Parathyroid adenoma (tissue), 2 donors: ENCODE measurements around the gene SPATA2.
"Not testable (repeated sequence)": the region's sequence is repeated elsewhere in the genome, so short reads cannot be mapped to it uniquely, and the experiment has no call there.

ENCODE experiments used
- H2AFZ ChIP-seq: fragments of 300-600 bp; sonication (generic); one replicate; pipeline ENCODE4 v1.7.0; 2017; ENCODE audit warnings: antibody characterized with exemption, mild to moderate bottlenecking
- H3K27ac ChIP-seq: fragments of 300-600 bp; sonication (generic); one replicate; pipeline ENCODE4 v1.7.0; 2017
- H3K27me3 ChIP-seq: fragments of 300-600 bp; sonication (generic); one replicate; pipeline ENCODE4 v1.7.0; 2017; ENCODE audit warnings: low read length; ENCODE audit not compliant: control insufficient read depth, insufficient read depth
- H3K36me3 ChIP-seq: fragments of 300-600 bp; sonication (generic); one replicate; pipeline ENCODE4 v1.7.0; 2017; ENCODE audit warnings: low read length; ENCODE audit not compliant: control insufficient read depth, insufficient read depth
- H3K4me1 ChIP-seq: fragments of 300-600 bp; sonication (generic); one replicate; pipeline ENCODE4 v1.7.0; 2017; ENCODE audit warnings: control low read depth
- H3K4me2 ChIP-seq: fragments of 300-600 bp; sonication (generic); one replicate; pipeline ENCODE4 v1.7.0; 2017; ENCODE audit warnings: low read length
- H3K4me3 ChIP-seq: fragments of 300-600 bp; sonication (generic); one replicate; pipeline ENCODE4 v1.7.0; 2017; ENCODE audit warnings: low read depth, low read length
- H3K79me2 ChIP-seq: fragments of 300-600 bp; sonication (generic); one replicate; pipeline ENCODE4 v1.7.0; 2017; ENCODE audit warnings: control low read depth
- H3K9ac ChIP-seq: fragments of 300-600 bp; sonication (generic); one replicate; pipeline ENCODE4 v1.7.0; 2017; ENCODE audit warnings: mild to moderate bottlenecking
- H3K9me3 ChIP-seq: fragments of 300-600 bp; sonication (generic); one replicate; pipeline ENCODE4 v1.7.0; 2017; ENCODE audit warnings: low read length; ENCODE audit not compliant: control insufficient read depth
- TF ChIP-seq, protein P1 (sequence below): fragments of 300-600 bp; sonication (generic); IDR thresholded peaks from one replicate; pipeline ENCODE4 v1.7.0; 2017; ENCODE audit warnings: antibody characterized with exemption, mild to moderate bottlenecking
- donor health status: primary hyperparathyroidism.

The SPATA2 gene, protein sequence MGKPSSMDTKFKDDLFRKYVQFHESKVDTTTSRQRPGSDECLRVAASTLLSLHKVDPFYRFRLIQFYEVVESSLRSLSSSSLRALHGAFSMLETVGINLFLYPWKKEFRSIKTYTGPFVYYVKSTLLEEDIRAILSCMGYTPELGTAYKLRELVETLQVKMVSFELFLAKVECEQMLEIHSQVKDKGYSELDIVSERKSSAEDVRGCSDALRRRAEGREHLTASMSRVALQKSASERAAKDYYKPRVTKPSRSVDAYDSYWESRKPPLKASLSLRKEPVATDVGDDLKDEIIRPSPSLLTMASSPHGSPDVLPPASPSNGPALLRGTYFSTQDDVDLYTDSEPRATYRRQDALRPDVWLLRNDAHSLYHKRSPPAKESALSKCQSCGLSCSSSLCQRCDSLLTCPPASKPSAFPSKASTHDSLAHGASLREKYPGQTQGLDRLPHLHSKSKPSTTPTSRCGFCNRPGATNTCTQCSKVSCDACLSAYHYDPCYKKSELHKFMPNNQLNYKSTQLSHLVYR

DNA sequence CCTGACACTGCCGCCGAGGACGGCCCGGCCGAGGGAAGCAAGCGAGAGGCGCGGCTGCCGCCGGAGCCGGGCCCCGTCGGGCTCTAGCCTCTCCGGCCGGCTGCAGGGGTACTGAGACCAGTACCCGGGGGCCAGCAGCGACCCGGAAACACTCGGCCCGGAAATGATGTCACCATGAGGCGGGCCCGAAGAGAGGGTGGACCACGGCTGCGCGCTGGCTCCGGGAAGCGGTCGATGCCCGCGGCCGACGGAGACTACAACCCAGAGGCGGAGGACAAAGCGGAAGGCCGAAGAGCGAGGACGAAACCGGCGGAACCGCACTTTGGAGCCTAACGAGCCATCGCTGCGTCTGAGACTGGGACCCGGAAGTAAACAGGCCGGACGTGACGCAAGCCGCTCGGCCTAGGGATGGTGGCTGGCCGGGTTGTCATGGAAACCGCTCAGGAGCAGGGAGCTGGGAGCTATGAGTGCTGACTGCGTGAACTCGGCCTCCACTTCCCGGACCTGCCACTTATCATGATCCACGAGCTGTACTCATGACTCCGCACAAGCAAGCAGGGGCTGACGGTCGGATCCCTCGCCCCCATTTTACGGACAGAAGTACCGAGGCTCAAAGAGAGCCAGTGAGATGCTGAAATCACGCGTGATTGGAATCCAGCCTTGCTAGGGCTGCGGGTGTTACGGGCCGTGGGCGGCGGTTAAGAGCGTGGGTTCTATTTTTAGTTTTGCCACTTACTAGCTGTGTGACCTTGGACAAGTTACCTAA lies at the start of gene SPATA2:
SPATA2 (minus strand) TSS at position 150 of the 766 bp plus-strand sequence. CDS start 7,039 bp downstream, outside the sequence.
- Histone ChIP-seq H3K36me3 (no peaks in the 10 kb centered on the region), H3K4me1 (peaks cover 26% of the 10 kb centered on the region)

DNA sequence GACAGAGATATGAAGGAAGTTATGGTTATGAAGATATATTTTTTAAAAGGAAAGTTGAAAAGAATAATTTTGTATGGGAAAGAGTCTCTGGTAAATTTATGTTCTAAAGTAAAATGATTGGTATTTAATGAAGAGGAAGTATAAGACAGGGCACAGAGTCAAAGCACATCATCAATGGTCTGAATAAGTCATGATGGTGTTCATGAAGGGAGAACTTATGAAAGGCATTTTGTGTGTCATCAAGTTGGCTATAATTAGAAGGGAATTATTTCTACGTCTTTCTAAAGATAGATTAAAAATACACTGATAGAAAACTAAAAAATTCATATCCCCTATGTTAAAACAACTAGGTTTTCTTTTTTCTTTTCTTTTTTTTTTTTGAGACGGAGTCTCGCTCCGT lies 46.1 kb upstream of the SPATA2 start:
- H3K9ac ChIP-seq, result no peak overlapping the region
- H3K4me3 ChIP-seq, result no peak overlapping the region
- no peaks in the 10 kb centered on the region for H3K36me3 ChIP-seq
- H3K27me3 ChIP-seq, result no peaks in the 10 kb centered on the region
- H3K4me1 ChIP-seq, result no peaks in the 10 kb centered on the region
- H2AFZ ChIP-seq, result no peak overlapping the region
- TF ChIP-seq, protein P1, sequence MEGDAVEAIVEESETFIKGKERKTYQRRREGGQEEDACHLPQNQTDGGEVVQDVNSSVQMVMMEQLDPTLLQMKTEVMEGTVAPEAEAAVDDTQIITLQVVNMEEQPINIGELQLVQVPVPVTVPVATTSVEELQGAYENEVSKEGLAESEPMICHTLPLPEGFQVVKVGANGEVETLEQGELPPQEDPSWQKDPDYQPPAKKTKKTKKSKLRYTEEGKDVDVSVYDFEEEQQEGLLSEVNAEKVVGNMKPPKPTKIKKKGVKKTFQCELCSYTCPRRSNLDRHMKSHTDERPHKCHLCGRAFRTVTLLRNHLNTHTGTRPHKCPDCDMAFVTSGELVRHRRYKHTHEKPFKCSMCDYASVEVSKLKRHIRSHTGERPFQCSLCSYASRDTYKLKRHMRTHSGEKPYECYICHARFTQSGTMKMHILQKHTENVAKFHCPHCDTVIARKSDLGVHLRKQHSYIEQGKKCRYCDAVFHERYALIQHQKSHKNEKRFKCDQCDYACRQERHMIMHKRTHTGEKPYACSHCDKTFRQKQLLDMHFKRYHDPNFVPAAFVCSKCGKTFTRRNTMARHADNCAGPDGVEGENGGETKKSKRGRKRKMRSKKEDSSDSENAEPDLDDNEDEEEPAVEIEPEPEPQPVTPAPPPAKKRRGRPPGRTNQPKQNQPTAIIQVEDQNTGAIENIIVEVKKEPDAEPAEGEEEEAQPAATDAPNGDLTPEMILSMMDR, result no peak
- H3K79me2 ChIP-seq, result no peaks in the 10 kb centered on the region
- no peak overlapping the region for H3K4me2 ChIP-seq
- H3K9me3 ChIP-seq, result no peaks in the 10 kb centered on the region
- H3K27ac ChIP-seq, result no peak overlapping the region

More for the DNA sequence above, at the start of gene SPATA2:
- TF ChIP-seq, protein P1, result no peak
- H3K79me2 ChIP-seq, result peaks cover 43% of the 10 kb centered on the region
- H3K4me3 ChIP-seq, result peak within 1 kb of the TSS; percentile 99
- H3K9me3 ChIP-seq, result no peaks in the 10 kb centered on the region
- H3K27me3 ChIP-seq, result no peaks in the 10 kb centered on the region
- peak within 1 kb of the TSS; percentile 77 for H3K9ac ChIP-seq
- H2AFZ ChIP-seq, result peak within 1 kb of the TSS; percentile 92
- H3K27ac ChIP-seq, result peak within 1 kb of the TSS; percentile 99
- peak within 1 kb of the TSS; percentile 96 for H3K4me2 ChIP-seq

DNA sequence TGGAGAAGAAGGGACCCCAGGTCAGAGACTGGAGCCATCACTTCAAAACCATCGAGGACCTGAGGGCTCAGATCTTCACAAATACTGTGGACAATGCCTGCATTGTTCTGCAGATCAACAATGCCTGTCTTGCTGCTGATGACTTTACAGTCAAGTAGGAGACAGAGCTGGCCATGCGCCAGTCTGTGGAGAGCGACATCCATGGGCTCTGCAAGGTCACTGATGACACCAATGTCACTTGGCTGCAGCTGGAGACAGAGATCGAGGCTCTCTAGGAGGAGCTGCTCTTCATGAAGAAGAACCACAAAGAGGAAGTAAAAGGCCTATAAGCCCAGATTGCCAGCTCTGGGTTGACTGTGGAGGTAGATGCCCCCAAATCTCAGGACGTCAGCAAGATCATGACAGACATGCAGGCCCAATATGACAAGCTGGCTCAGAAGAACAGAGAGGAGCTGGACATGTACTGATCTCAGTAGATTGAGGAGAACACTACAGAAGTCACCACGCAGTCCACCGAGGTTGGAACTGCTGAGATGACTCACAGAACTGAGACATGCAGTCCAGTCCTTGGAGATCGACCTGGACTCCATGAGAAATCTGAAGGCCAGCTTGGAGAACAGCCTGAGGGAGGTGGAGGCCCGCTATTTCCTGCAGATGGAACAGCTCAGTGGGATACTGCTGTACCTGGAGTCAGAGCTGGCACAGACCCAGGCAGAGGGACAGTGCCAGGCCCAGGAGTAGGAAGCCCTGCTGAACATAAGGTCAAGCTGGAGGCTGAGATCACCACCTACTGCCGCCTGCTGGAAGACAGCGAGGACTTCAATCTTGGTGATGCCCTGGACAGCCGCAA lies 42.0 kb upstream of the SPATA2 start:
- H3K9me3 ChIP-seq, H3K36me3 ChIP-seq, H3K4me1 ChIP-seq, H2AFZ ChIP-seq, H3K27me3 ChIP-seq, H3K79me2 ChIP-seq, H3K4me2 ChIP-seq, H3K27ac ChIP-seq, H3K4me3 ChIP-seq, H3K9ac ChIP-seq: not testable (repeated sequence)

DNA sequence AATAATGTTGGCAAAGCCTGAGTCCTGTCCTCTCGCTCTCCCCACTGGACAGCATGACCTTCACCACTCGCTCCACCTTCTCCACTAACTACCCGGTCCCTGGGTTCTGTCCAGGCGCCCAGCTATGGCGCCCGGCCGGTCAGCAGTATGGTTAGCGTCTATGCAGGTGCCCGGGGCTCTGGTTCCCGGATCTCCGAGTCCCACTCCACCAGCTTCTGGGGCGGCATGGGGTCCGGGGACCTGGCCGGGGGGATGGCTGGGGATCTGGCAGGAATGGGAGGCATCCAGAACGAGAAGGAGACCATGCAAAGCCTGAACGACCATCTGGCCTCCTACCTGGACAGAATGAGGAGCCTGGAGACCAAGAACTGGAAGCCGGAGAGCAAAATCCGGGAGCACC lies 41.4 kb upstream of the SPATA2 start:
- H3K27ac ChIP-seq, result no peak overlapping the region
- no peaks in the 10 kb centered on the region for H3K36me3 ChIP-seq
- H3K4me1 ChIP-seq, result no peaks in the 10 kb centered on the region
- H2AFZ ChIP-seq, result no peak overlapping the region
- H3K79me2 ChIP-seq, result no peaks in the 10 kb centered on the region
- no peak overlapping the region for H3K4me3 ChIP-seq
- TF ChIP-seq, protein P1, result no peak
- no peaks in the 10 kb centered on the region for H3K9me3 ChIP-seq
- no peak overlapping the region for H3K4me2 ChIP-seq
- H3K9ac ChIP-seq, result no peak overlapping the region
- no peaks in the 10 kb centered on the region for H3K27me3 ChIP-seq

DNA sequence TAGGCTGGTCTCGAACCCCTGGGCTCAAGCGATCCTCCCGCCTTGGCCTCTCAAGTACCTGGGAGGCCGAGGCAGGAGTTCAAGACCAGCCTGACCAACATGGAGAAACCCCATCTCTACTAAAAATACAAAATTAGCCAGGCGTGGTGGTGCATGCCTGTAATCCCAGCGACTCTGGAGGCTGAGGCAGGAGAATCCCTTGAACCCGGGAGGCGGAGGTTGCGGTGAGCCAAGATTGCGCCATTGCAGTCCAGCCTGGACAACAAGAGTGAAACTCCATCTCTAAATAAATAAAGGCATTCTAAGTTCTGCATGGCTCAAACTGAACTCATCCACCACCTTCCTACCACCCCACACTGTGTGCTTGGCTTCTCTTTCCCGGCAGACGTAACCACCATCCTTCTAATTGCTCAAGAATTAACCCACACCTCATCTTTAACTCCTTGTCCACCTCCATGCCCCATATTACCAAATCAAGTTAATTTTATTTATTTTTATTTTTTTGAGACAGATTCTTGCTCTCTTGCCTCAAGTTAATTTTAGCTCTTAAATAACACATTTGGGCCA lies 40.6 kb upstream of the SPATA2 start:
- H3K4me3 ChIP-seq, H3K27me3 ChIP-seq, H3K79me2 ChIP-seq, H3K27ac ChIP-seq, H2AFZ ChIP-seq, H3K9ac ChIP-seq, H3K36me3 ChIP-seq, H3K4me1 ChIP-seq, H3K4me2 ChIP-seq, H3K9me3 ChIP-seq: not testable (repeated sequence)
